Parathyroid adenoma (tissue), 2 donors: ENCODE data around the gene CYP21A2.

ENCODE experiments used
- H2AFZ ChIP-seq: fragments of 300-600 bp; sonication (generic); one replicate; pipeline ENCODE4 v1.7.0; 2017; ENCODE audit warnings: antibody characterized with exemption, mild to moderate bottlenecking
- H3K27ac ChIP-seq: fragments of 300-600 bp; sonication (generic); one replicate; pipeline ENCODE4 v1.7.0; 2017
- H3K27me3 ChIP-seq: fragments of 300-600 bp; sonication (generic); one replicate; pipeline ENCODE4 v1.7.0; 2017; ENCODE audit warnings: low read length; ENCODE audit not compliant: control insufficient read depth, insufficient read depth
- H3K36me3 ChIP-seq: fragments of 300-600 bp; sonication (generic); one replicate; pipeline ENCODE4 v1.7.0; 2017; ENCODE audit warnings: low read length; ENCODE audit not compliant: control insufficient read depth, insufficient read depth
- H3K4me1 ChIP-seq: fragments of 300-600 bp; sonication (generic); one replicate; pipeline ENCODE4 v1.7.0; 2017; ENCODE audit warnings: control low read depth
- H3K4me2 ChIP-seq: fragments of 300-600 bp; sonication (generic); one replicate; pipeline ENCODE4 v1.7.0; 2017; ENCODE audit warnings: low read length
- H3K4me3 ChIP-seq: fragments of 300-600 bp; sonication (generic); one replicate; pipeline ENCODE4 v1.7.0; 2017; ENCODE audit warnings: low read depth, low read length
- H3K79me2 ChIP-seq: fragments of 300-600 bp; sonication (generic); one replicate; pipeline ENCODE4 v1.7.0; 2017; ENCODE audit warnings: control low read depth
- H3K9ac ChIP-seq: fragments of 300-600 bp; sonication (generic); one replicate; pipeline ENCODE4 v1.7.0; 2017; ENCODE audit warnings: mild to moderate bottlenecking
- H3K9me3 ChIP-seq: fragments of 300-600 bp; sonication (generic); one replicate; pipeline ENCODE4 v1.7.0; 2017; ENCODE audit warnings: low read length; ENCODE audit not compliant: control insufficient read depth
- TF ChIP-seq, protein P1 (sequence below): fragments of 300-600 bp; sonication (generic); IDR thresholded peaks from one replicate; pipeline ENCODE4 v1.7.0; 2017; ENCODE audit warnings: antibody characterized with exemption, mild to moderate bottlenecking
- donor health status: primary hyperparathyroidism.

Gene CYP21A2

DNA sequence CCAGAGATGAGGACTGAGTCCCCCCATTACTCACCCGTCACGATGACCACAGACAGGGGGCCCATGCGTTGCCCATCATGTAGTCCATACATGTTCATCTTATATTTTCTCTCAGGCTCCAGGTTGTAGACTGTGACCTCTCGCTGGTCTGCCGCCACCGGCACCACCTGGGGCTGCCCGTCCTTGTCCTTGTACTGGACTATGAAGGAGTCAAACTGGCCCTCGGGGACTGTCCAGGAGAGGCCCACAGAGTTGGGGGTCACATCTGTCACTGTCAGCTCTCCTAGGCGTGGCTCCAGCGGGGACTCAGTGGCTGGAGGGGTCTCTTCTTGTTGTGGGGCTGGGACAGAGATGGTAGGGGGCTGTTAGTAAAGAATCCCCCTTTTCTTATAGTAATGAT lies 35.4 kb downstream of the CYP21A2 start:
- Histone ChIP-seq H3K79me2 (no peaks in the 10 kb centered on the region), H3K4me3 (no peak overlapping the region), H3K4me1 (no peaks in the 10 kb centered on the region), H3K27ac (no peak overlapping the region), H3K4me2 (no peak overlapping the region), H3K27me3 (no peaks in the 10 kb centered on the region), H3K9me3 (no peaks in the 10 kb centered on the region), H3K36me3 (no peaks in the 10 kb centered on the region), H3K9ac (no peak overlapping the region), H2AFZ (no peak overlapping the region)
- TF ChIP-seq, protein P1, sequence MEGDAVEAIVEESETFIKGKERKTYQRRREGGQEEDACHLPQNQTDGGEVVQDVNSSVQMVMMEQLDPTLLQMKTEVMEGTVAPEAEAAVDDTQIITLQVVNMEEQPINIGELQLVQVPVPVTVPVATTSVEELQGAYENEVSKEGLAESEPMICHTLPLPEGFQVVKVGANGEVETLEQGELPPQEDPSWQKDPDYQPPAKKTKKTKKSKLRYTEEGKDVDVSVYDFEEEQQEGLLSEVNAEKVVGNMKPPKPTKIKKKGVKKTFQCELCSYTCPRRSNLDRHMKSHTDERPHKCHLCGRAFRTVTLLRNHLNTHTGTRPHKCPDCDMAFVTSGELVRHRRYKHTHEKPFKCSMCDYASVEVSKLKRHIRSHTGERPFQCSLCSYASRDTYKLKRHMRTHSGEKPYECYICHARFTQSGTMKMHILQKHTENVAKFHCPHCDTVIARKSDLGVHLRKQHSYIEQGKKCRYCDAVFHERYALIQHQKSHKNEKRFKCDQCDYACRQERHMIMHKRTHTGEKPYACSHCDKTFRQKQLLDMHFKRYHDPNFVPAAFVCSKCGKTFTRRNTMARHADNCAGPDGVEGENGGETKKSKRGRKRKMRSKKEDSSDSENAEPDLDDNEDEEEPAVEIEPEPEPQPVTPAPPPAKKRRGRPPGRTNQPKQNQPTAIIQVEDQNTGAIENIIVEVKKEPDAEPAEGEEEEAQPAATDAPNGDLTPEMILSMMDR: no peak

DNA sequence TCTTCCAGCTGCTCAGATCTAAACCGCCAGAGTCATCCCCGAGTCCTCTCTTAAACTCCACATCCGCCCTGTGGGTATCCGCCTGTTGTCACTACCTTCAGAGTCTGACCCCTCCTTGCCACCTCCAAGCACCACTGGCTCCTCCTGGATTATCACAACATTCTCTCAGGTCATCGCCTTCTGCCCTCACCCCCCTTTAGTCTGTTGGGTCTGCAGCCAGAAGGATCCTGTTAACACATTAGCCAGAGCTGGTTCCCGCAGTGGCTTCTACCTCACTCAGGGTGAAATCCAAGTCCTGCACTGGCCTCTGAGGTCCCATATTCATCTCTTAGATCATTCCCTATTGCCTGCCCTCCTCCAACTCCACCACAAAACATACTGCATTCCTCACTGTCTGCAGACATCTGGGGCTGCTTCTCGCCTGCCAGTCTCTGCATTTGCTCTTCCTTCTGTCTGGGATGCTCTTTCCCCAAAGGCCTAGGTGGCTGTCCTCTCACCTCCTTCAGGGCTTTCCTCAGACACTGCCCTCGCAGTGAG lies 36.8 kb downstream of the CYP21A2 start:
- Histone ChIP-seq H3K27ac (no peak overlapping the region), H3K4me1 (no peaks in the 10 kb centered on the region), H3K4me2 (no peak overlapping the region), H2AFZ (no peak overlapping the region), H3K79me2 (no peaks in the 10 kb centered on the region), H3K9me3 (no peaks in the 10 kb centered on the region), H3K27me3 (no peaks in the 10 kb centered on the region), H3K9ac (no peak overlapping the region), H3K36me3 (no peaks in the 10 kb centered on the region), H3K4me3 (no peak overlapping the region)
- TF ChIP-seq, protein P1: no peak

DNA sequence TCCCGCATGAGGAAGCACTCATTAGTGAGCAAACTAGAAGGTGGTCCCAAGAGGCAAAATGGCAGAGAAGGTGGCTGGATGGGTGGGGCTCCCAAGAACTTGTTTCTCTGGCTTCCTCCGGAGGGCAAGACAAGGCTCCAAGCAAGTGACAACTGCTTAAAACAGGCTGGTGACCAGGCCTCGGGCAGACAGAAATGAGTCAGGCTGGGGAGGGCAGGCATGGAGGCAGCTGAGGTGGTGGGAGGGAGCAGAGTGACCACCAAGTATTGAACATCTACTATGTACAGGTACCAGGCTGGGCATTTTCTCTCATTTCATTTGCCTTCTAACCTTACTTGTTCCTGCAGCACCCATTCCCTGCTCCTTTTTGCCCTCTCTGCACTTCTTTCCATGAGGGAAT lies 37.6 kb downstream of the CYP21A2 start:
- no peak overlapping the region for H3K4me2 ChIP-seq
- H3K4me1 ChIP-seq: no peaks in the 10 kb centered on the region
- no peaks in the 10 kb centered on the region for H3K79me2 ChIP-seq
- H3K36me3 ChIP-seq: no peaks in the 10 kb centered on the region
- TF ChIP-seq, protein P1: no peak
- H2AFZ ChIP-seq: no peak overlapping the region
- no peak overlapping the region for H3K9ac ChIP-seq
- H3K27ac ChIP-seq: no peak overlapping the region
- H3K27me3 ChIP-seq: no peaks in the 10 kb centered on the region
- no peaks in the 10 kb centered on the region for H3K9me3 ChIP-seq
- H3K4me3 ChIP-seq: no peak overlapping the region

DNA sequence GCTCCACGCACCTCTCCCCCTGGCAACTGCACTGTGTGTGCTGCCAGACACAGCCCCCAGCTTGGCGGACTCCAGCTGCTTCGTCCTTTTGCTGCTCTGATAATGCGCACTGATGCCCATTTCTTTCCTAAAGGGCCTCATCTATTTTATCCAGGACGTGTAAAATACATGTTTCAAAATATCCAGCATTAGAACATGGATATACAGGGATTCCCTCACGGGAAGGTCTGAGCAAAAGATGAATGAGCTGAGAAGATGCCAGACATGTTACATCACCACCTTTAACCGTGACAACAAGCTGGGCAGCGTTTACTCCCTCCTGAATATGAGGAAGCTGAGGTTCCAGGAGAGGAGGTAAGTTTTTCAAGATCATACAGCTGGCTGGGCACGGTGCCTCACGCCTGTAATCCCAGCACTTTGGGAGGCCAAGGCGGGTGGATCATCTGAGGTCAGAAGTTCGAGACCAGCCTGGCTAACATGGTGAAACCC lies 38.1 kb downstream of the CYP21A2 start:
- no peaks in the 10 kb centered on the region for H3K4me1 ChIP-seq
- TF ChIP-seq, protein P1: no peak
- no peaks in the 10 kb centered on the region for H3K9me3 ChIP-seq
- no peak overlapping the region for H3K4me2 ChIP-seq
- no peaks in the 10 kb centered on the region for H3K36me3 ChIP-seq
- no peak overlapping the region for H3K4me3 ChIP-seq
- no peak overlapping the region for H3K9ac ChIP-seq
- H3K27me3 ChIP-seq: no peaks in the 10 kb centered on the region
- no peak overlapping the region for H3K27ac ChIP-seq
- no peaks in the 10 kb centered on the region for H3K79me2 ChIP-seq
- no peak overlapping the region for H2AFZ ChIP-seq

DNA sequence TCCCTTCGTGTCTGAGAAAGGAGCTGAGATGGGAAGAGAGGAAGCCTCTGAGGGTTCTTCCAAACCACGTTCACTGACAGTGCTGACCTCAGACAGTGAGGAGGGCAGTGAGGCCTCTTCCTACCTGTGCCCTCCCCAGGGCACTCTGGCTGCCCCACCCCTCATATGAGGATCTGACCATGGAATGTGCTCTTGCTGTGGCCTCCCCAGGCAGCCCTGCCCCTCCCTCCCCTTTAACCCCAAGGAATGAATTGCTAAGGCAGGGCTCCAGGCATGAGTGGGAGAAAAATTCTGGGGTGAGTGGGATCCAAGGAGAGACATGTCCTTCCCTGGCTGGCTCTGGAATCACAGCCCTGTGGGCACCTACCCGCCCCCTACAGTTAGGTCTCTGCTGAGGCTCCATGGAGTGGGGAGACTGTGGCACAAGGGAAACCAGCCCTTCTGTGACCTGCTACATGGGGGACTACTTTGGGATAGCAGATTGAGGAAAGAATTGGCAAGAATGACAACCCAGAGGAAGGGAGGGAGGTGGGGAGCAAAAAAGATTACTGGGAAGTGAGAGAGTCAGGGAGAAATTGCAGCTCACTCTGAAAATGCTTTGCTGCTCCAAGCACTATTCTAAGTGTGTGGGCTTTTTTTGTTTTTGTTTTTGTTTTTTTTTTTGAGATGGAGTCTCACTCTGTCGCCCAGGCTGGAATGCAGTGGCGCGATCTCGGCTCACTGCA lies 41.5 kb downstream of the CYP21A2 start:
- no peak overlapping the region for H3K4me3 ChIP-seq
- no peak overlapping the region for H3K27ac ChIP-seq
- H3K36me3 ChIP-seq: no peaks in the 10 kb centered on the region
- no peak overlapping the region for H3K4me2 ChIP-seq
- H3K9ac ChIP-seq: no peak overlapping the region
- no peak overlapping the region for H2AFZ ChIP-seq
- no peaks in the 10 kb centered on the region for H3K9me3 ChIP-seq
- no peaks in the 10 kb centered on the region for H3K4me1 ChIP-seq
- no peaks in the 10 kb centered on the region for H3K79me2 ChIP-seq
- H3K27me3 ChIP-seq: no peaks in the 10 kb centered on the region
- TF ChIP-seq, protein P1: no peak
